Neural cell (in vitro differentiated cells): ENCODE results near the gene HSD11B2.

Experiments used
- CTCF ChIP-seq: fragments of 450-650 bp; IDR thresholded peaks from 2 replicates; pipeline ENCODE4 v1.5.1; 2014; ENCODE audit warnings: antibody characterized with exemption, mild to moderate bottlenecking, moderate library complexity; ENCODE audit not compliant: poor library complexity, severe bottlenecking
- EP300 ChIP-seq: fragments of 450-650 bp; conservative IDR thresholded peaks from 2 replicates; pipeline ENCODE4 v1.6.1; 2014; ENCODE audit warnings: antibody characterized with exemption, mild to moderate bottlenecking, moderate library complexity; ENCODE audit not compliant: poor library complexity, severe bottlenecking
- EZH2 ChIP-seq: fragments of 200-600, 300-800 bp; shearing (Covaris generic), sonication (generic); IDR thresholded peaks from 2 replicates; pipeline ENCODE4 v1.6.1; 2014; ENCODE audit warnings: antibody characterized with exemption, low read length, borderline replicate concordance, mild to moderate bottlenecking; ENCODE audit not compliant: insufficient read depth, poor library complexity, severe bottlenecking
- MXI1 ChIP-seq: fragments of 450-650 bp; conservative IDR thresholded peaks from 2 replicates; pipeline ENCODE4 v1.6.1; 2014; ENCODE audit warnings: antibody characterized with exemption, mild to moderate bottlenecking; ENCODE audit not compliant: poor library complexity, severe bottlenecking
- POLR2AphosphoS5 ChIP-seq: IDR thresholded peaks from 2 replicates; pipeline ENCODE4 v1.6.1; 2012
- RAD21 ChIP-seq: fragments of 450-650 bp; conservative IDR thresholded peaks from 2 replicates; pipeline ENCODE4 v1.6.1; 2014; ENCODE audit warnings: antibody characterized with exemption, mild to moderate bottlenecking, moderate library complexity
- REST ChIP-seq: IDR thresholded peaks from 2 replicates; pipeline ENCODE4 v1.6.1; 2012; ENCODE audit warnings: borderline replicate concordance
- SMC3 ChIP-seq: fragments of 450-650 bp; conservative IDR thresholded peaks from 2 replicates; pipeline ENCODE4 v1.6.1; 2014; ENCODE audit warnings: antibody characterized with exemption, mild to moderate bottlenecking, moderate library complexity; ENCODE audit not compliant: poor library complexity
- TAF1 ChIP-seq: IDR thresholded peaks from 2 replicates; pipeline ENCODE4 v1.6.1; 2012; ENCODE audit warnings: low read depth

DNA sequence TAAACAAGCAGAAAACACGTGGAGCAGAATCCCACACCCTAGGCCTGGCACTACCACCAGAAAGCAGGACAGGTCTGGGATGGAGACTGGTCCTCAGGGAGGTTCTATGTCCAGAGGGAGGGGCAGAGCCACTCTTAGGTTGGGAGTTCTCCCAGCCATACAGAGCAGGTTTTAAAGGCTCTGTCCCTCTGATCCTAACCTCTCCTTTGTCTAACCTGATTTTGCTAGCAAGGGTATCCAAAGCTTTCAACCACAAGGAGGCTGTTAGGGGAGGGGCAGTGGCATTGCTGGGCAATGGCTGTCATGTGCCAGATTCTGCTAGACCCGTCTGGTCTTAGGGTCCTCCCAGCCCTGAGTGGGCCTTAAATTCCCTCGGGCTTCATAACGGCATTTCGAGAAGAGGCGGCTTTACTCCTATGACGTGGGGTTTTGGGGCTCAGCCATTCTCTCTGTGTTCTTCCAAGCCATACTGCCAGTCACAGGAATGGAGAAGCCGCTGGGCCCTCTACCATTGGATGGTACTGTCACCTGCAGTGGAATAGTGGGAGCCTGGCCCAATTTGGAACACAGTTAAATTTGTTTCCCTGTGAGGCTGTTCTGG, 43.3 kb upstream of the HSD11B2 start:
- TF ChIP-seq POLR2AphosphoS5 (no peak), EZH2 (no peak), CTCF (no peak), SMC3 (no peak), MXI1 (no peak), EP300 (no peak), TAF1 (no peak), REST (no peak), RAD21 (no peak)
